GM12874 (cell line): ENCODE results near the gene BTBD6.
A peak's percentile ranks its signal among the peaks of the same experiment; 100 is the strongest.

Source experiments
- TF ChIP-seq, protein P1 (sequence below): IDR thresholded peaks from 2 replicates; pipeline ENCODE4 v1.5.1; 2011; ENCODE audit warnings: low read depth, mild to moderate bottlenecking, control low read depth, low read length, moderate library complexity; ENCODE audit not compliant: insufficient read depth

Gene BTBD6

DNA sequence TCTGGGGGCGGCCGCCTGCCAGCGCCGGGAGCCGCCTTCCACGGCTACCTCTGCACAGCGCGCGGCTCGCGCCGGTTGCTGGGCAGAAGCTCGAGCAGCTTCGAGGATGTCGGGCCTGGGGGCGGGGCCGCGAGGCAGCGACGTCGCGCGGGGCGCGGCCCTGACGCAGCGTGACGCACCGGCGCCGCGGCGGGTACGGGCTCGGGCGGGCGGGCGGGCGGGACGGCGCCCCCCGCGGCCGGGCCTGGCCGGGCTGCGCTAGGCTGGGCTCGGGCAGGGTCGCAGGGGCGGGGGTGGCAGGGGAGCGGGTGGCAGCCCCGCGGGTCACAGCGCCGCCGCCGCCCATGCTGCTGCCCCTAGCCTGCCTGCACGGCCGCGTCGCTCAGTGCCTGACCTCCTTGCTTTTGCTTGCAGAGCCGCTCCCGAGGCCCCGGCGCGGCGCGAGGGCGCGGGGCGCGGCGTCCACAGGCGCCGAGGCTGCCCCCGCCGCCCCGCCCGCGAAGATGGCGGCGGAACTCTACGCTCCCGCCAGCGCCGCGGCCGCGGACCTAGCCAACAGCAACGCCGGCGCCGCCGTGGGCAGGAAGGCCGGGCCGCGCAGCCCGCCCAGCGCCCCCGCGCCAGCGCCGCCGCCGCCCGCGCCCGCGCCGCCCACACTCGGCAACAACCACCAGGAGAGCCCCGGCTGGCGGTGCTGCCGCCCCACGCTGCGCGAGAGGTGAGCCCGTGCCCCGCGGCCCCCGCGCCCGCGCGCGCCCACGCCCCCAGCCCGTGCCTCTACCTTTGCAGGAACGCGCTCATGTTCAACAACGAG, at the start of gene BTBD6:
Gene BTBD6 (plus strand): TSS at position 166 of the 814 bp plus-strand sequence. CDS start 179 bp downstream, at position 345.
- TF ChIP-seq, protein P1, sequence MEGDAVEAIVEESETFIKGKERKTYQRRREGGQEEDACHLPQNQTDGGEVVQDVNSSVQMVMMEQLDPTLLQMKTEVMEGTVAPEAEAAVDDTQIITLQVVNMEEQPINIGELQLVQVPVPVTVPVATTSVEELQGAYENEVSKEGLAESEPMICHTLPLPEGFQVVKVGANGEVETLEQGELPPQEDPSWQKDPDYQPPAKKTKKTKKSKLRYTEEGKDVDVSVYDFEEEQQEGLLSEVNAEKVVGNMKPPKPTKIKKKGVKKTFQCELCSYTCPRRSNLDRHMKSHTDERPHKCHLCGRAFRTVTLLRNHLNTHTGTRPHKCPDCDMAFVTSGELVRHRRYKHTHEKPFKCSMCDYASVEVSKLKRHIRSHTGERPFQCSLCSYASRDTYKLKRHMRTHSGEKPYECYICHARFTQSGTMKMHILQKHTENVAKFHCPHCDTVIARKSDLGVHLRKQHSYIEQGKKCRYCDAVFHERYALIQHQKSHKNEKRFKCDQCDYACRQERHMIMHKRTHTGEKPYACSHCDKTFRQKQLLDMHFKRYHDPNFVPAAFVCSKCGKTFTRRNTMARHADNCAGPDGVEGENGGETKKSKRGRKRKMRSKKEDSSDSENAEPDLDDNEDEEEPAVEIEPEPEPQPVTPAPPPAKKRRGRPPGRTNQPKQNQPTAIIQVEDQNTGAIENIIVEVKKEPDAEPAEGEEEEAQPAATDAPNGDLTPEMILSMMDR, result peak; percentile 19; the same call in 1 of the 2 replicates

DNA sequence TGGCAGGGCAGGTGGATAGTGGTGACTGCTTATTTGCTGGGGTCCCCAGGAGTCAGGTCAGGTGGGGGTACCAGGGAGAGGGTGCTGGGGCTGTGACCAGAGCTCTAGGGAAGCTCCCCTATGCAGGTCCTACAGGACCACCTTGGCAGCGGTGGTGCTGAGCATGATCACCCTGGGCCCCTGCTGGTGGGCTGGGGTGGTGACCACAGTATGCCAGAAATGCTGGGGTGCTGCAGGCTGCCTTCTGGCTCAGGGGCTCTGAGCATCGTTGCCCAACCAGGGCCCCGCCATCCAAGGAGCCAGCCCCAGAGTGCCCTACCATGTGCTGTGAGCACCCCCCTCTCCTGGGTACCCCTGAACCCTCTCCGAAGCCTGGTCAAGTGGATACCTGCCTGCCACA, 49.7 kb upstream of the BTBD6 start:
- TF ChIP-seq, protein P1, result no peak; the same call in 1 of the 2 replicates

DNA sequence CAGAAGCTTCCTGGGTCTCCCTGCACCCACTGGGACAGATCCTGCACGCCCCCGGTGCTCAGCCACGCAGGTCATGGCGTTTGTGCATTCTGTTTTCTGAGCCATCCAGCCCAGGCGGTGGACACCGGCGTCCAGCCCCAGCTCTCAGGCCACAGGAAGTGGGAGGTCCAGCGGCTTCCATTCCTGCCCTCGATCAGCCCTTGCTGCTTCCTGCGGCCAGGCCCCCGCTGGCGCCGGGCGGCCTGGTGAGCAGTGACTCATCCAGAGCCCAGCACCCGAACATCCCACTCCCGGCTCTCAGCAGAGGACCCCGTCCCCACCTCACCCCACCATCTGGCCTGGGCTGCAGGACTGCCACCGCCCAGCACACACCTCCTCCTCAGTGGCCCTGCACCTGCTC, 49.2 kb upstream of the BTBD6 start:
- TF ChIP-seq, protein P1, result no peak

DNA sequence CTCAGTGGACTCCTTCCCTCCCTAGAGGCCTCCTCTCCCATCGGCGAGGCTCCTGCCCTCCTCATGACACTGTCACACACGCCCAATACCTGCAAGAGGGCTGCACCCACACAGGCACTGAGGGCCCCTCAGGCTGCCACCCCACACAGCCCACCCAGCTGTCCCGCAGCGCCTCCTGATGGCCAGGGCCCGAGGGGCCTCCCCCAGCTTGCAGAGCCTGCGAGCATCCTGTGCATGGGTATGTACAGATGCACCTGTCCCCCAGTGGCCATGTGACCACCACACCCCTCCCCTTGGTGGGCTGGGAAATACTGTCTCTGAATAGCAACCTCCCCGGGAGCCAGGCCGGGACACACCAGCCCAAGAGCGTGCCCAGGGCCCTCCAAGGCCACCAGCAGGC, 48.3 kb upstream of the BTBD6 start:
- TF ChIP-seq, protein P1, result peak; percentile 32; the same call in 1 of the 2 replicates

DNA sequence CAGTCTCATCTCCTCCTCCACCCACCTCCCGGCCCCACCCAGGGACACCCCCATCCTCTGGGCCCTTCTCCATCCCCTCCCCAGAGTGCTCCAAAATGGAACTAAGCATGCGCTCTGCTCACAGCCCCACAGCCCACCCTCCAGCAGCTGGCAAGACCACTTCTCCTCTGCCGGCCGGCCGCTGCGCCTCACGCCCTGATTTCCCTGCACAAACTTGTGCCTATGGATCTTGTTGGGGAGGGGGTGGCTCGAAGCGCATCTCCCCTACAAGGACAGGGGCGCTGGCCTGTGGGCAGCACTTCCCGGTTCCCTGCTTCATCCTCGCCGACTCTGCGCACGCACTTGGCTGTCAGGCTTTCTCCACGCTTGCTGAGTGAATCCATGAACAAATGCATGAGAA, 47.7 kb upstream of the BTBD6 start:
- TF ChIP-seq, protein P1, result no peak

DNA sequence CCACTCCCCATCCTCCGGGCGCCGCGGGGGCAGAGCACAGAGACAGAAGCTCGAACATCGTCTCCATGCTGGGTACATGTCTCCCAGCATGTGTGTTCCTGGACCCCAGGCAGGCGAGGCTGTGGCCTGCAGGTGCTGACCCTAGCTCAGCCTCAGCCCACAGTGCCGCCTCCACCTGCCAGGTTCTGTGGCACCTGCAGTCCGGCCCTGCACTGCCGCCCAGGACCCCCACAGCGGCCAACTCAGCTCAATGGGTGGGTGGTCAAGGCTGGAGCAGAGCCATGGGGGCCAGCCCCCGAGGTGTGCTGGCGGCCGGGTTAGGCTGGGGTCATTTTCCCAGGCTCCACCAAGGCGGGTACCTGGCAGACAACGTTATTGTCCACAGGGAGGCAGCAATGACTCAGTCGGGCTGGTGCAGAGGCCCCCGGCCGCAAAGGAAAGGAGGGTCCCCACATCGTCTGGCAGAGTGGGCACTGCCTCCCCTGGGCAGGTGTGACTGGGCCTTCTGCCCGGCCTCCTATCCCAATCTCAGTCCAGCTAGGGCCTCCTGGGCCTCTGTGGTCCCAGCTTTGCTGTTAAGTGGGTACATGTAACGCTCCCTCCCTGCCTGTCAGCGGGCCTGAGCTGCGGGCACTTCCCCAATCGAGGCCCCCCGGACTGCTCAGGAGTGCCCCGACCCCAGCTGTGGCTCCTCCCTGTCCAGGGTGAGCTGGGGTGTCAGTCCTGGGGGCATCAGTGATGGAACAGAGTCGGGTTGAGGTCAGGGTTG, 47.0 kb upstream of the BTBD6 start:
- TF ChIP-seq, protein P1, result peak; percentile 33; the same call in 1 of the 2 replicates

DNA sequence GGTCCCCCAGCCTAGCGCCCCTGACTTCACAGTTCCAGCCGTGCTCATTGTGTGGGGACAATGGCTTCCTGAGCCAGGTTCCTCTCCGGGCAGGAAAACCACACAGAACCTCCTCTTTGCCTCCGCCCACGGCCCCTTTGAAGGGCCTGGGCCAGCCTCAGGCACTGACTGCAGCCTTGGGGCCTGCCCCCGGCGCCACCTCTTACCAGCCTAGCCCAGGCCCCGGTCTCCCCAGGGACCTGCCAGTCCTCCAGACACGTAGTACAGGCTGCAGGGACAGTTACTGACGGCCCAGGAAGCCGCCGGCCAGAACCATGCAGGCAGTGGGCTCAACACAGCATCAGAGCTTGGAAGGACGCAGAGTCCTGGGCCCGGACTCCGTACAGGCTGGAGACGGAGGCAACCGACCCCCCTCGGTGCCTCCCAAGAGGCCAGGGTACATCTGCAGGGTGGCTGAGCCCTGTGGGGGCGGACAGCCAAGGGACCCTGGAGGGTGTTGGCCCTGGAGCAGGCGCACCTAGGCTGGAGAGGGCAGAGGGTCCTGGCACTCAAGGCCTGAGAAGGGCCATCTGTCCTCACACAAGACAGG, 46.3 kb upstream of the BTBD6 start:
- TF ChIP-seq, protein P1, result no peak
